Measurements from ENCODE around the gene CYB5R2.

CYB5R2 gene

DNA sequence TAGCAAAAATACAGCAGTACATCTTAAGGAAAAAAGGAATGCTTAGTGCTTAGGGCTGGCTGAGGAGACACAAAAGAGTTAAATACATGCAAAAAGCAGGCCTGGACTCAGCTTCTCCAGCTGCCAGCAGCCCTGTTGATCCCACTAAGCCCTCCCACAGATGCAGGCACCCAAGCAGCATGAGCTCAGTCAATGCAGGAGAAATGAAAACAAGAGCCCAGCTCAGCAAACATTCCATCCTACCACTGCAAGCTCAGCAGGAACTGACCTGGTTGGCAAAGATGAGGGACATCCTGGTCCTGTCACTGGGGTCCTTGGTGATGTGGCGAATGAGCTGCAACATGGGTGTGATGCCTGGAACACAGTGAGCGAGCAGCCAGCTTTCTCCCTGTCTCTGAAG lies 5.8 kb downstream of the CYB5R2 start:
- H3K36me3 ChIP-seq (replicated peaks in 1 of 2; ENCODE audit: control insufficient read depth in 2 of 2, insufficient read depth in 2 of 2, low read length in 2 of 2), result peaks cover 0 to 18% of the 10 kb centered on the region in 2 donors
- H3K4me2 ChIP-seq (ENCODE audit: insufficient read depth, low read length, poor library complexity, severe bottlenecking), result no peak overlapping the region
- no peak overlapping the region for H2BK15ac ChIP-seq (ENCODE audit: low read length)
- H3K27me3 ChIP-seq (ENCODE audit: control insufficient read depth in 3 of 3, insufficient read depth in 3 of 3, low read depth in 1 of 3, low read length in 3 of 3), result peaks cover 0 to 6% (median 0%) of the 10 kb centered on the region in 3 experiments
- peaks cover 2% of the 10 kb centered on the region for H3K79me1 ChIP-seq (ENCODE audit: low read depth, low read length)
- H2BK5ac ChIP-seq (ENCODE audit: low read length), result no peak overlapping the region
- no peak overlapping the region for H2AFZ ChIP-seq (ENCODE audit: low read length)
- peaks cover 11 to 20% of the 10 kb centered on the region in 2 donors for H3K4me1 ChIP-seq (ENCODE audit: control insufficient read depth in 2 of 2, insufficient read depth in 1 of 2, low read depth in 1 of 2, low read length in 2 of 2)
- H3K4me3 ChIP-seq (ENCODE audit: low read length in 2 of 2), result no peak overlapping the region
- peak overlapping the region; percentile 4 for H3K23ac ChIP-seq (ENCODE audit: low read depth, low read length, poor library complexity)
- no peak overlapping the region for H3K27ac ChIP-seq (replicated peaks; ENCODE audit: low read length)
- WGBS, 2 donors (ENCODE audit: extremely low coverage in 2 of 2, insufficient read length in 2 of 2, insufficient replicate concordance in 1 of 2), result no CpG with 5 or more reads among the region's 2 CpGs
- H3K14ac ChIP-seq (ENCODE audit: low read length), result no peak overlapping the region
- H4K8ac ChIP-seq (ENCODE audit: low read depth, low read length), result no peak overlapping the region
- peak overlapping the region; percentile 64 for H2AK5ac ChIP-seq (ENCODE audit: low read depth, low read length)
- H4K91ac ChIP-seq (ENCODE audit: low read depth, low read length, poor library complexity), result no peak overlapping the region
- H3K9ac ChIP-seq (ENCODE audit: low read depth, low read length, poor library complexity), result no peak overlapping the region
- no peak overlapping the region for H3K4ac ChIP-seq (ENCODE audit: low read length)
- peak overlapping the region; percentile 5 for H3K18ac ChIP-seq (ENCODE audit: low read length)
- no peak overlapping the region for H2BK120ac ChIP-seq (ENCODE audit: low read depth, low read length)
- H3K9me3 ChIP-seq (replicated peaks in 1 of 2; ENCODE audit: control insufficient read depth in 2 of 2, insufficient read depth in 1 of 2, low read depth in 1 of 2, low read length in 2 of 2), result peaks cover 4 to 17% of the 10 kb centered on the region in 2 donors
- no peak for DNase-seq (ENCODE audit: low spot score)
- no peak overlapping the region for H2BK12ac ChIP-seq (ENCODE audit: low read length)

DNA sequence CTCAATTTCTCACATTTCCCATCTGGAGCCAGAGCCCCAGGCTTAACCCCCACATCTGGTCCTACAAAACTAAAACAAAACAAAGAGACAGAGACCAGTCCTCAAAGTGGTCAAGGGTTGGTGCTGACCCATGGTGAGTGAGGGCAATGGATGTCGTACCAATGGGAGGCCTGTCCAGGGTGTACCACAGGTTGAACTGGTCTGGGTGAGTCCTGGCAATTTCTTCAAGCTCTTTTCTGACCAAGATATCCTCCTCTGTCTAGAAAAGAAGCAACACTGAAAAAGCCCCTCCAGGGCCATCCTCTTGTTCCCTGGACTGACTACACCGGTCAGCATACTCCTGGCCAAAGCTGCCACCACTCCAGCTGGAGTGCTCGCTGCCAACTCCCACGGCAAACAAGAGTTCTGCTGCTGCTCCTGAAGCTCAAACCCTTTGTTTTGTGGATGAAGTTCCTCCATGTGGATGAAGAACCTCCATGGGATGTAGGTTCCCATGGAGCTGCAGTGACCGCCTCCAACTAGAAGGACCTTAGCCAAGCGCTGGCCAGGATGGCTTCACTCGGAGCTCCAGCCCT lies 6.9 kb downstream of the CYB5R2 start:
- Histone ChIP-seq H3K18ac (ENCODE audit: low read length) (no peak overlapping the region), H3K36me3 (replicated peaks in 1 of 2; ENCODE audit: control insufficient read depth in 2 of 2, insufficient read depth in 2 of 2, low read length in 2 of 2) (peaks cover 0 to 18% of the 10 kb centered on the region in 2 donors), H3K9me3 (replicated peaks in 1 of 2; ENCODE audit: control insufficient read depth in 2 of 2, insufficient read depth in 1 of 2, low read depth in 1 of 2, low read length in 2 of 2) (peaks cover 4 to 17% of the 10 kb centered on the region in 2 donors), H3K79me1 (ENCODE audit: low read depth, low read length) (peaks cover 2% of the 10 kb centered on the region), H2BK15ac (ENCODE audit: low read length) (no peak overlapping the region), H3K27ac (replicated peaks; ENCODE audit: low read length) (no peak overlapping the region), H2BK12ac (ENCODE audit: low read length) (no peak overlapping the region), H4K8ac (ENCODE audit: low read depth, low read length) (no peak overlapping the region), H4K91ac (ENCODE audit: low read depth, low read length, poor library complexity) (no peak overlapping the region), H3K4me2 (ENCODE audit: insufficient read depth, low read length, poor library complexity, severe bottlenecking) (no peak overlapping the region), H3K4me3 (ENCODE audit: low read length in 2 of 2) (no peak overlapping the region), H3K23ac (ENCODE audit: low read depth, low read length, poor library complexity) (no peak overlapping the region), H3K9ac (ENCODE audit: low read depth, low read length, poor library complexity) (no peak overlapping the region), H2AFZ (ENCODE audit: low read length) (no peak overlapping the region), H3K14ac (ENCODE audit: low read length) (no peak overlapping the region), H3K27me3 (ENCODE audit: control insufficient read depth in 3 of 3, insufficient read depth in 3 of 3, low read depth in 1 of 3, low read length in 3 of 3) (peaks cover 0 to 6% (median 0%) of the 10 kb centered on the region in 3 experiments), H3K4me1 (ENCODE audit: control insufficient read depth in 2 of 2, insufficient read depth in 1 of 2, low read depth in 1 of 2, low read length in 2 of 2) (peaks cover 11 to 20% of the 10 kb centered on the region in 2 donors), H2AK5ac (ENCODE audit: low read depth, low read length) (no peak overlapping the region), H3K4ac (ENCODE audit: low read length) (no peak overlapping the region), H2BK120ac (ENCODE audit: low read depth, low read length) (no peak overlapping the region), H2BK5ac (ENCODE audit: low read length) (no peak overlapping the region)
- no peak for DNase-seq (ENCODE audit: low spot score)
- WGBS, 2 donors (ENCODE audit: extremely low coverage in 2 of 2, insufficient read length in 2 of 2, insufficient replicate concordance in 1 of 2), result no CpG with 5 or more reads among the region's 7 CpGs

DNA sequence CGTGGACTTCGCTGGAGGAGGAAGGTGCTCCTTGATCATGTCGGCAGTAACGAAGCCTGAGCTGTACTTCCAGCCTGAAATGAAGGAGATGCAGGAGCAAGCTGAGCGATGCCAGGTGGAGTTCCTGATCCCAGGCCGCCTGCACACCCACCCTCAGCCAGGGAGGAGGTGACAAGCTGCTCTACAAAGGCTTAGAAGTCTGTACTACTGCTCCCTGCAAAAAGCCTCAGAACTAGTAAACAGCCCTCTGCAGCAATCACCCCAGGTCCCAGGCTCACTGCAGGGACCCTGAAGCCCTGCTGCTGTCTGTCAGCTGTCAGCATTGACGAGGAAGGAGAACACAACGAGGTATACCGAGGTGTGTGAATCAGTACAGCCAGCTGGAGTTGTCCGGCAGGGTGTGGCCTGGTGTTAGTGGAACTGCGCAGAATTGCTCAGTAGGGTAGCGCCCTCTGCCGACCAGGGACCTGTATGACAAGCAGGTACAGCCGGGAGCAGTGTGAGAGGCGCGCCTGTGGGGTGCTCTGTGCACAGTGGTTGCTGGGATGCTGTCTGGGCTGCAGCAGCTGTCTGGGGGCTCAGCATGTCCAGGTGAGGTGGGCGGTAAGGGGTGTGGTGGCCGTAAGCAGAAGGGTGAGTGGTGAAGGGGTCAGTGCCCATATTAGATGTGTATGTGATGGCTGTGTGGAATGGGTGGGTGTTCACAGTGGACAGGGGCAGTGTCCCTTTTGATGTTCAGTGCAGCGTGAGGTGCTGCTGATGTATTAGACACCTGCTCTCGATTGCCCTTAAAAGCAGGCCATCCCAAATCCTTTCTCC lies 7.6 kb downstream of the CYB5R2 start:
- Histone ChIP-seq H3K14ac (ENCODE audit: low read length) (no peak overlapping the region), H3K23ac (ENCODE audit: low read depth, low read length, poor library complexity) (peak overlapping the region; percentile 15), H3K4ac (ENCODE audit: low read length) (no peak overlapping the region), H2BK15ac (ENCODE audit: low read length) (no peak overlapping the region), H4K91ac (ENCODE audit: low read depth, low read length, poor library complexity) (no peak overlapping the region), H3K79me1 (ENCODE audit: low read depth, low read length) (peaks cover 2% of the 10 kb centered on the region), H3K9me3 (replicated peaks in 1 of 2; ENCODE audit: control insufficient read depth in 2 of 2, insufficient read depth in 1 of 2, low read depth in 1 of 2, low read length in 2 of 2) (peaks cover 4 to 17% of the 10 kb centered on the region in 2 donors), H3K4me1 (ENCODE audit: control insufficient read depth in 2 of 2, insufficient read depth in 1 of 2, low read depth in 1 of 2, low read length in 2 of 2) (peaks cover 11 to 20% of the 10 kb centered on the region in 2 donors), H3K18ac (ENCODE audit: low read length) (peak overlapping the region; percentile 25), H2BK120ac (ENCODE audit: low read depth, low read length) (no peak overlapping the region), H2AK5ac (ENCODE audit: low read depth, low read length) (peak overlapping the region; percentile 22), H3K9ac (ENCODE audit: low read depth, low read length, poor library complexity) (no peak overlapping the region), H2BK12ac (ENCODE audit: low read length) (peak overlapping the region; percentile 43), H2AFZ (ENCODE audit: low read length) (no peak overlapping the region), H3K27me3 (ENCODE audit: control insufficient read depth in 3 of 3, insufficient read depth in 3 of 3, low read depth in 1 of 3, low read length in 3 of 3) (peaks cover 0 to 3% (median 0%) of the 10 kb centered on the region in 3 experiments), H4K8ac (ENCODE audit: low read depth, low read length) (no peak overlapping the region), H3K4me3 (ENCODE audit: low read length in 2 of 2) (no peak overlapping the region), H3K4me2 (ENCODE audit: insufficient read depth, low read length, poor library complexity, severe bottlenecking) (no peak overlapping the region), H3K36me3 (replicated peaks in 1 of 2; ENCODE audit: control insufficient read depth in 2 of 2, insufficient read depth in 2 of 2, low read length in 2 of 2) (peaks cover 0 to 18% of the 10 kb centered on the region in 2 donors), H3K27ac (replicated peaks; ENCODE audit: low read length) (no peak overlapping the region), H2BK5ac (ENCODE audit: low read length) (no peak overlapping the region)
- DNase-seq (ENCODE audit: low spot score), result no peak
- WGBS, 2 donors (ENCODE audit: extremely low coverage in 2 of 2, insufficient read length in 2 of 2, insufficient replicate concordance in 1 of 2), result no CpG with 5 or more reads among the region's 20 CpGs

DNA sequence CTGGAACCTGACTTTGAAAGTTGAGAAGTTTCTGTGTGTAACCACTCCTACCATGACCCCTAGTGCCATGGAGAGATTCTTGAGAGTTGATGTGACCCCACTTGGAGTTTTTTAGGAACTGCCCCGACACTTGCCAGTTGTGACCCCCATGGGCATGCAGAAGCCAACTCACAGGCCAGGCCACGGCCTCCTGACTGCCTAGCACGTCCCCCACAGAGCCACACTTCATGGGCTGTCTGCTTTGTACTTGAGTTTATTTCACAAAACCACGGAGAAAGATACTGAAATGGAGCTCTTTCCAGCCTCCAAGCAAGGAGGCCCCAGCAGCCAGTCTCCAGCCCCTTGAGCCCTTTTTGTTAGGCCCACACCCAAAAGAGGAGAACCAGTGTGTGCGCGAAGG lies 8.4 kb downstream of the CYB5R2 start:
- Histone ChIP-seq H3K4ac (ENCODE audit: low read length) (no peak overlapping the region), H3K27me3 (ENCODE audit: control insufficient read depth in 3 of 3, insufficient read depth in 3 of 3, low read depth in 1 of 3, low read length in 3 of 3) (no peaks in the 10 kb centered on the region), H3K23ac (ENCODE audit: low read depth, low read length, poor library complexity) (no peak overlapping the region)

More for the DNA sequence above, 8.4 kb downstream of the CYB5R2 start:
- Histone ChIP-seq H2BK12ac (ENCODE audit: low read length) (no peak overlapping the region), H2BK15ac (ENCODE audit: low read length) (no peak overlapping the region), H2BK5ac (ENCODE audit: low read length) (no peak overlapping the region), H4K8ac (ENCODE audit: low read depth, low read length) (no peak overlapping the region), H3K9ac (ENCODE audit: low read depth, low read length, poor library complexity) (no peak overlapping the region), H3K18ac (ENCODE audit: low read length) (no peak overlapping the region), H3K4me1 (ENCODE audit: control insufficient read depth in 2 of 2, insufficient read depth in 1 of 2, low read depth in 1 of 2, low read length in 2 of 2) (peaks cover 11 to 20% of the 10 kb centered on the region in 2 donors), H3K79me1 (ENCODE audit: low read depth, low read length) (peaks cover 2% of the 10 kb centered on the region), H3K36me3 (replicated peaks in 1 of 2; ENCODE audit: control insufficient read depth in 2 of 2, insufficient read depth in 2 of 2, low read length in 2 of 2) (peaks cover 0 to 18% of the 10 kb centered on the region in 2 donors), H2AFZ (ENCODE audit: low read length) (no peak overlapping the region), H3K4me3 (ENCODE audit: low read length in 2 of 2) (peak overlapping the region in 1 of 2 donors; percentile 58), H3K4me2 (ENCODE audit: insufficient read depth, low read length, poor library complexity, severe bottlenecking) (no peak overlapping the region), H3K14ac (ENCODE audit: low read length) (no peak overlapping the region), H2AK5ac (ENCODE audit: low read depth, low read length) (no peak overlapping the region), H4K91ac (ENCODE audit: low read depth, low read length, poor library complexity) (no peak overlapping the region), H2BK120ac (ENCODE audit: low read depth, low read length) (no peak overlapping the region), H3K27ac (replicated peaks; ENCODE audit: low read length) (no peak overlapping the region), H3K9me3 (replicated peaks in 1 of 2; ENCODE audit: control insufficient read depth in 2 of 2, insufficient read depth in 1 of 2, low read depth in 1 of 2, low read length in 2 of 2) (peaks cover 4 to 17% of the 10 kb centered on the region in 2 donors)
- no peak for DNase-seq (ENCODE audit: low spot score)
- no CpG with 5 or more reads among the region's 6 CpGs for WGBS, 2 donors (ENCODE audit: extremely low coverage in 2 of 2, insufficient read length in 2 of 2, insufficient replicate concordance in 1 of 2)
